GM12891 (cell line): ENCODE measurements around the gene AKR1C4.
"Not testable (repeated sequence)": the region's sequence is repeated elsewhere in the genome, so short reads cannot be mapped to it uniquely, and the experiment has no call there.

ENCODE experiments used
- DNase-seq: peaks from one replicate; pipeline ENCODE4 v3.0.0; 2011; ENCODE audit warnings: low spot score; ENCODE audit not compliant: insufficient read length
- FAIRE-seq: peaks from 2 replicates; lab custom pipeline; 2011; peaks lifted over from hg19 to GRCh38; lab: Jason Lieb, UNC
- PAX5 ChIP-seq: IDR thresholded peaks from 2 replicates; pipeline ENCODE4 v1.6.1; 2011; ENCODE audit warnings: low read length, moderate library complexity, mild to moderate bottlenecking; ENCODE audit not compliant: insufficient read depth, severe bottlenecking
- POLR2A ChIP-seq: IDR thresholded peaks from 2 replicates; pipeline ENCODE4 v1.6.1; 2011; ENCODE audit warnings: low read depth, low read length, control low read depth
- POLR2AphosphoS5 ChIP-seq: IDR thresholded peaks from 2 replicates; pipeline ENCODE4 v1.6.1; 2011; ENCODE audit warnings: low read depth, low read length, control low read depth
- POU2F2 ChIP-seq: IDR thresholded peaks from 2 replicates; pipeline ENCODE4 v1.6.1; 2011; ENCODE audit warnings: low read depth, mild to moderate bottlenecking, control low read depth, low read length, moderate library complexity
- SPI1 ChIP-seq: IDR thresholded peaks from 2 replicates; pipeline ENCODE4 v1.6.1; 2011; ENCODE audit warnings: low read depth, low read length, control low read depth
- TAF1 ChIP-seq: IDR thresholded peaks from 2 replicates; pipeline ENCODE4 v1.6.1; 2011; ENCODE audit warnings: low read depth, low read length, control low read depth

AKR1C4 gene

GRCh38 chr10:5165738-5166137, 30.9 kb upstream of the AKR1C4 start:
- DNase-seq (no peak), FAIRE-seq (no peak)
- no peak for TF ChIP-seq POLR2AphosphoS5
- TF ChIP-seq POU2F2, result no peak
- no peak for TF ChIP-seq PAX5
- no peak for TF ChIP-seq SPI1
- TF ChIP-seq TAF1, result no peak
- TF ChIP-seq POLR2A, result no peak

DNA sequence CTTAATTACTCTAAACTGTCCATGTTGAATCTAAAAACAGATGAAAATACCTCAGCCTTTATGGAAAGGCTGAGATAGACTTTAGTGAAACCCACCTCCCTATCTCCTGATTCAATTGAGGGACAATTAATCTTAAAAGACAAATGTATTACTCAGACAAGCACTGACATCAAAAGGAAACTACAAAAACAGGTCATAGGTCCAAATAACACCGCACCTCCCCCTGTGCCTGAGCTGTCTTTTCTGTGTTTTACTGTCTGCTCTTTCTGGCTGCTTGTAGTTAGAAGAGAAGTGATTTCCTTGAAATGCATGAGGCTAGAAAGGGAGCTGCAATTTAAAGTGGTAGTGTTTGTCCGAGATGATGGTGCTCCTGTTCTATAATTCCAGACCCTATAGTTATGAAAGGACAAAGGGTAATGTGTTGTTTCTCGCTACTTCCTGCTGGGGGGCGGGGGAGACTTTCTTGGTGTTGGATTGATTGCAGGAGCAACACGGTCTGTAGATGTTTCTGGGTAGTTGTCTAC, 27.7 kb upstream of the AKR1C4 start:
- DNase-seq (no peak), FAIRE-seq (no peak)
- TF ChIP-seq POLR2A, result no peak
- TF ChIP-seq PAX5, result no peak
- no peak for TF ChIP-seq POLR2AphosphoS5
- no peak for TF ChIP-seq SPI1
- TF ChIP-seq POU2F2, result no peak
- TF ChIP-seq TAF1, result no peak

DNA sequence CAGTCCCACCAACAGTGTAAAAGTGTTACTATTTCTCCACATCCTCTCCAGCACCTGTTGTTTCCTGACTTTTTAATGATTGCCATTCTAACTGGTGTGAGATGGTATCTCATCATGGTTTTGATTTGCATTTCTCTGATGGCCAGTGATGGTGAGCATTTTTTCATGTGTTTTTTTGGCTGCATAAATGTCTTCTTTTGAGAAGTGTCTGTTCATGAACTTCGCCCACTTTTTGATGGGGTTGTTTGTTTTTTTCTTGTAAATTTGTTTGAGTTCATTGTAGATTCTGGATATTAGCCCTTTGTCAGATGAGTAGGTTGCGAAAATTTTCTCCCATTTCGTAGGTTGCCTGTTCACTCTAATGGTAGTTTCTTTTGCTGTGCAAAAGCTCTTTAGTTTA, 21.1 kb upstream of the AKR1C4 start:
- not testable (repeated sequence) for DNase-seq, FAIRE-seq

DNA sequence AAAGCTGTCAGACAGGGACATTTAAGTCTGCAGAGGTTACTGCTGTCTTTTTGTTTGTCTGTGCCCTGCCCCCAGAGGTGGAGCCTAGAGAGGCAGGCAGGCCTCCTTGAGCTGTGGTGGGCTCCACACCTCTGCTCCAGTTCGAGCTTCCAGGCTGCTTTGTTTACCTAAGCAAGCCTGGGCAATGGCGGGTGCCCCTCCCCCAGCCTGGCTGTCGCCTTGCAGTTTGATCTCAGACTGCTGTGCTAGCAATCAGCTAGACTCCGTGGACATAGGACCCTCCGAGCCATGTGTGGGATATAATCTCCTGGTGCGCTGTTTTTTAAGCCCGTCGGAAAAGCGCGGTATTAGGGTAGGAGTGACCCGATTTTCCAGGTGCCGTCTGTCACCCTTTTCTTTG, 16.1 kb upstream of the AKR1C4 start:
- not testable (repeated sequence) for FAIRE-seq, DNase-seq

GRCh38 chr10:5183923-5184322, 12.7 kb upstream of the AKR1C4 start:
- FAIRE-seq (no peak), DNase-seq (no peak)
- TF ChIP-seq TAF1 (no peak), POLR2A (no peak), PAX5 (no peak), SPI1 (no peak), POLR2AphosphoS5 (no peak), POU2F2 (no peak)

GRCh38 chr10:5184987-5185775, 11.5 kb upstream of the AKR1C4 start, which contains the start of gene AKR1C8:
Gene AKR1C8 (minus strand): TSS chr10:5185150. CDS start chr10:5185104, 46 bp downstream.
- FAIRE-seq (no peak), DNase-seq (no peak)
- no peak for TF ChIP-seq TAF1
- TF ChIP-seq POU2F2, result no peak
- no peak for TF ChIP-seq POLR2A
- TF ChIP-seq PAX5, result no peak
- TF ChIP-seq SPI1, result no peak
- no peak for TF ChIP-seq POLR2AphosphoS5

DNA sequence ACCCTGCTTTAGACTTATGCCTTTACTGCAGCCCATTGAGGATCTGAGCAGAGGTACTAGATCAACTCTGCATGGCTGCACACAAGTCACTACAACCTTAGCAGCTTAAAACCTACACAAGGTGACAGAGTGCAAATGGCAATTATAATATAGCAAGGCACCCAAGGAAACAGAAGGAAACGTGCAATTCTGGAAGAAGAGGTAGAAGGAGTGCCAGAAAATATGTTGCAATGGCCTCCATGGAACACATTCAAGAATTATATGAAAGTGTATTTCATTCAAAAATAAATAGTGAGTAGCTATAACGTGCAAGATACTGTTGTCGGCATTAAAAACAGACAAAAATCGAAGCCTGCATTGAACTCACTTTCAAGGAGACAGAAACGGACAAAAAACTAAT, 8.8 kb upstream of the AKR1C4 start:
- no peak for FAIRE-seq
- no peak for TF ChIP-seq POU2F2
- TF ChIP-seq PAX5, result no peak
- no peak for TF ChIP-seq POLR2AphosphoS5
- no peak for TF ChIP-seq TAF1
- no peak for TF ChIP-seq POLR2A

GRCh38 chr10:5188358-5188757, 8.3 kb upstream of the AKR1C4 start:
- DNase-seq (no peak), FAIRE-seq (no peak)
- no peak for TF ChIP-seq TAF1
- TF ChIP-seq POU2F2, result no peak
- no peak for TF ChIP-seq PAX5
- no peak for TF ChIP-seq POLR2AphosphoS5
- TF ChIP-seq SPI1, result no peak
- no peak for TF ChIP-seq POLR2A

More for the DNA sequence above, 8.8 kb upstream of the AKR1C4 start:
- DNase-seq, result no peak

GRCh38 chr10:5194431-5194830, 2.2 kb upstream of the AKR1C4 start:
- no peak for FAIRE-seq
- no peak for DNase-seq
- TF ChIP-seq PAX5, result no peak
- no peak for TF ChIP-seq TAF1
- no peak for TF ChIP-seq POLR2A
- TF ChIP-seq SPI1, result no peak
- no peak for TF ChIP-seq POU2F2
- no peak for TF ChIP-seq POLR2AphosphoS5

- TF ChIP-seq POLR2AphosphoS5, result no peak
- TF ChIP-seq POLR2A, result no peak
- no peak for TF ChIP-seq SPI1
- TF ChIP-seq PAX5, result no peak
- no peak for TF ChIP-seq TAF1
- DNase-seq, result no peak
Observed at GRCh38 chr10:5195727-5196374, 786 bp upstream of the AKR1C4 start.

More at GRCh38 chr10:5195727-5196374, 786 bp upstream of the AKR1C4 start:
- no peak for FAIRE-seq
